Measurements from ENCODE around the gene SUPT3H.

SUPT3H gene

GRCh38 chr6:44969446-44970185, 408.1 kb downstream of the SUPT3H start:
- Histone ChIP-seq H3K27me3 (ENCODE audit: control insufficient read depth, insufficient read depth, low read length) (no peaks in the 10 kb centered on the region), H3K36me3 (ENCODE audit: control insufficient read depth, insufficient read depth, low read length) (no peaks in the 10 kb centered on the region), H3K4me1 (ENCODE audit: control insufficient read depth, insufficient read depth, low read length) (no peaks in the 10 kb centered on the region), H3K4me3 (ENCODE audit: low read depth, low read length) (no peak overlapping the region), H3K9ac (ENCODE audit: low read depth, low read length) (no peak overlapping the region), H3K9me3 (ENCODE audit: control insufficient read depth, insufficient read depth, low read length) (peaks cover 12% of the 10 kb centered on the region)

DNA sequence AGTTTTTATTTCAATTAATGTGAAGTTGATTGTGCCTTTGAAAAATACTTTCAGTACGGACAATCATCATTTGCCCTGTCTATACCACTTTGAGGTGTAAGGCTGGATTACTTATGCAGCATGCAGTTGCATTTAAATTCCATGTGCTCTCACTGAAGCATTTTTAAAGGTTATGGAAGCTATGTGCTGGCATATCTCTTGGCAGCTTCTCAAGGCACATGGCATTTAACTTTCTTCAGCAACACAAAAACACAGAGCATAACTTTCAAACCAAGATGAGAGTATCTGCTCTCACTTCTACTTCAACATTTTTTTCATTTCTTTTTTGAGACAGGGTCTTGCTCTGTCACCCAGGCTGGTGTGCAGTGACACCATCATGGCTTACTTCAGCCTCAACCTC, 410.3 kb downstream of the SUPT3H start:
- Histone ChIP-seq H3K27me3 (ENCODE audit: control insufficient read depth, insufficient read depth, low read length) (no peaks in the 10 kb centered on the region), H3K4me3 (ENCODE audit: low read depth, low read length) (no peak overlapping the region), H3K36me3 (ENCODE audit: control insufficient read depth, insufficient read depth, low read length) (no peaks in the 10 kb centered on the region), H3K9me3 (ENCODE audit: control insufficient read depth, insufficient read depth, low read length) (peaks cover 2% of the 10 kb centered on the region), H3K4me1 (ENCODE audit: control insufficient read depth, insufficient read depth, low read length) (no peaks in the 10 kb centered on the region), H3K9ac (ENCODE audit: low read depth, low read length) (no peak overlapping the region)

DNA sequence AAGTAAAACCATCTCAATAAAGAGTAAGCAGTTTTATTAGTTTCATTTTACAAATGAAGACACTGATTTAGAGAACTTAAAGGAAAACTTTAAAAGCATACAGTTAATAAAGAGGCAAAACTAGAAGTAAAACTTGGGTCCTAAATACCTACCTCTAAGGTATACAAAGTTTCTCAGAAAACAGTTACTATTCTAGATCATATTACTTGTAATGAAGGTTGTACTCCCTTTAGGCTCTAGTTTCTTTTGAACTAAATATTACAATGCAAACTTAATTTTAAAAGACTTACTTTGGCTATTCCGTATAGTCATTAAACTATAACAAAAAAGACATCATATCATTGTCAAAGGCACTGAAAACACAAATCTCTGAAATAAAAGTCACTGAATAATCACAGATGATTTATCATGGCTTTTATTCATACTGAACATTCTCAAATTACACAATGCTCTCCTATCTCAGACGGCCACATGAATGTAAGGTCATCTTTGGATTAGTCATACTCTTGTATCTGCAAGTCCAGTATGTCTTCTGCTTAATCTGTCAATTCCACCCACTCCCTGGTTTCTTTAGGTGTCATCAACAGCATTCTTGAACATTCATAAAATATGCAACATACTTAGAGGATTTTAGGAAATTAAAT, 411.2 kb downstream of the SUPT3H start:
- Histone ChIP-seq H3K27me3 (ENCODE audit: control insufficient read depth, insufficient read depth, low read length) (no peaks in the 10 kb centered on the region), H3K4me3 (ENCODE audit: low read depth, low read length) (no peak overlapping the region), H3K9me3 (ENCODE audit: control insufficient read depth, insufficient read depth, low read length) (no peaks in the 10 kb centered on the region), H3K36me3 (ENCODE audit: control insufficient read depth, insufficient read depth, low read length) (no peaks in the 10 kb centered on the region), H3K9ac (ENCODE audit: low read depth, low read length) (no peak overlapping the region), H3K4me1 (ENCODE audit: control insufficient read depth, insufficient read depth, low read length) (no peaks in the 10 kb centered on the region)

GRCh38 chr6:44965708-44966107, 412.0 kb downstream of the SUPT3H start:
- Histone ChIP-seq H3K4me3 (ENCODE audit: low read depth, low read length) (no peak overlapping the region), H3K36me3 (ENCODE audit: control insufficient read depth, insufficient read depth, low read length) (no peaks in the 10 kb centered on the region), H3K9me3 (ENCODE audit: control insufficient read depth, insufficient read depth, low read length) (no peaks in the 10 kb centered on the region), H3K27me3 (ENCODE audit: control insufficient read depth, insufficient read depth, low read length) (no peaks in the 10 kb centered on the region), H3K4me1 (ENCODE audit: control insufficient read depth, insufficient read depth, low read length) (no peaks in the 10 kb centered on the region), H3K9ac (ENCODE audit: low read depth, low read length) (no peak overlapping the region)

- no peaks in the 10 kb centered on the region for H3K9me3 ChIP-seq (ENCODE audit: control insufficient read depth, insufficient read depth, low read length)
- no peaks in the 10 kb centered on the region for H3K27me3 ChIP-seq (ENCODE audit: control insufficient read depth, insufficient read depth, low read length)
- no peaks in the 10 kb centered on the region for H3K36me3 ChIP-seq (ENCODE audit: control insufficient read depth, insufficient read depth, low read length)
- H3K9ac ChIP-seq (ENCODE audit: low read depth, low read length) = no peak overlapping the region
- no peak overlapping the region for H3K4me3 ChIP-seq (ENCODE audit: low read depth, low read length)
- H3K4me1 ChIP-seq (ENCODE audit: control insufficient read depth, insufficient read depth, low read length) = no peaks in the 10 kb centered on the region
Observed at GRCh38 chr6:44960898-44961297, 416.8 kb downstream of the SUPT3H start.

GRCh38 chr6:44959651-44960050, 418.1 kb downstream of the SUPT3H start:
- no peaks in the 10 kb centered on the region for H3K27me3 ChIP-seq (ENCODE audit: control insufficient read depth, insufficient read depth, low read length)
- no peak overlapping the region for H3K4me3 ChIP-seq (ENCODE audit: low read depth, low read length)
- H3K4me1 ChIP-seq (ENCODE audit: control insufficient read depth, insufficient read depth, low read length) = no peaks in the 10 kb centered on the region
- no peaks in the 10 kb centered on the region for H3K9me3 ChIP-seq (ENCODE audit: control insufficient read depth, insufficient read depth, low read length)
- no peaks in the 10 kb centered on the region for H3K36me3 ChIP-seq (ENCODE audit: control insufficient read depth, insufficient read depth, low read length)
- no peak overlapping the region for H3K9ac ChIP-seq (ENCODE audit: low read depth, low read length)

GRCh38 chr6:44957156-44957555, 420.6 kb downstream of the SUPT3H start:
- no peaks in the 10 kb centered on the region for H3K4me1 ChIP-seq (ENCODE audit: control insufficient read depth, insufficient read depth, low read length)

GRCh38 chr6:44956396-44956795, 421.3 kb downstream of the SUPT3H start:
- no peaks in the 10 kb centered on the region for H3K27me3 ChIP-seq (ENCODE audit: control insufficient read depth, insufficient read depth, low read length)
- no peak overlapping the region for H3K4me3 ChIP-seq (ENCODE audit: low read depth, low read length)
- no peaks in the 10 kb centered on the region for H3K36me3 ChIP-seq (ENCODE audit: control insufficient read depth, insufficient read depth, low read length)
- no peaks in the 10 kb centered on the region for H3K4me1 ChIP-seq (ENCODE audit: control insufficient read depth, insufficient read depth, low read length)
- H3K9me3 ChIP-seq (ENCODE audit: control insufficient read depth, insufficient read depth, low read length) = no peaks in the 10 kb centered on the region
- no peak overlapping the region for H3K9ac ChIP-seq (ENCODE audit: low read depth, low read length)

More at GRCh38 chr6:44957156-44957555, 420.6 kb downstream of the SUPT3H start:
- Histone ChIP-seq H3K4me3 (ENCODE audit: low read depth, low read length) (no peak overlapping the region), H3K9ac (ENCODE audit: low read depth, low read length) (no peak overlapping the region), H3K36me3 (ENCODE audit: control insufficient read depth, insufficient read depth, low read length) (no peaks in the 10 kb centered on the region), H3K27me3 (ENCODE audit: control insufficient read depth, insufficient read depth, low read length) (no peaks in the 10 kb centered on the region), H3K9me3 (ENCODE audit: control insufficient read depth, insufficient read depth, low read length) (no peaks in the 10 kb centered on the region)

DNA sequence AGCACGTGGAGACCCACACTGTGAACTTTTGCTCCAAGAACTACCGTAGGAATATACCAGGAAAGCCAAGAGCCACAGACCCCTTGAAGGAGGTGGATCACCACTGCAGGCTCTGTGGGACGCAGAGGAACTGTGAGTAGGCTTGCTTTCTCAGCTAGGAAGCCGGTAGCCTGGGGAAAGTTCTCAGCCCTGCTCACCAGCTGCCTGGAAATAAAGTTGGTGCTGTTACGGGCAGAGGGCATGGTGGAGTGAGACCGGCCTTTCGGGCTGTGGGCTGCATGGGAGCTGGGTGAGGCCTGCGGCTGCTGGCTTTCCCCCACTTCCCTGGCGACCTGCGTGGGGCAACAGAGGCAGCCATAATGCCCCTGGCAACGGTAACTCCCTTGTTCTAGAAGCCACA, 422.6 kb downstream of the SUPT3H start:
- H3K4me3 ChIP-seq (ENCODE audit: low read depth, low read length) = no peak overlapping the region
- no peak overlapping the region for H3K9ac ChIP-seq (ENCODE audit: low read depth, low read length)
- H3K4me1 ChIP-seq (ENCODE audit: control insufficient read depth, insufficient read depth, low read length) = no peaks in the 10 kb centered on the region
- H3K27me3 ChIP-seq (ENCODE audit: control insufficient read depth, insufficient read depth, low read length) = no peaks in the 10 kb centered on the region
- no peaks in the 10 kb centered on the region for H3K9me3 ChIP-seq (ENCODE audit: control insufficient read depth, insufficient read depth, low read length)
- H3K36me3 ChIP-seq (ENCODE audit: control insufficient read depth, insufficient read depth, low read length) = no peaks in the 10 kb centered on the region

DNA sequence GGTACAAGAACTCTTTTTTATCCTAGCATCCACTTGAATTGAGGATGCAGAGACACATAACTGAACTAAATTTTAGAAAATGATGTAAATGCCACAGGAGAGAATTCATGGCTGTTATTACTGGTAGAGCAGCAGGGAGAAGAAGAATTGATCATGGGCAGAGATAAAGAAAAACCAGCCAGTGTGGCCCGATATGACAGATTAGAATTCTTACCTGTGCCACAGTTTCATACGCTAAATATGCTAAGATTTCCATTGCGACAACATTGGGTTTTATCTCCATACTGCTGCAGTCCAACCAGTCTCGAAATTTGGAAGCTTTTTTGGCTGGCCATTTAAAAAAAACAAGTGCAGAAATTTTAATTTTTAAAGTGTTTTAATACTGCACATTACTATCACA, 423.5 kb downstream of the SUPT3H start:
- Histone ChIP-seq H3K4me1 (ENCODE audit: control insufficient read depth, insufficient read depth, low read length) (no peaks in the 10 kb centered on the region), H3K27me3 (ENCODE audit: control insufficient read depth, insufficient read depth, low read length) (no peaks in the 10 kb centered on the region), H3K4me3 (ENCODE audit: low read depth, low read length) (no peak overlapping the region), H3K36me3 (ENCODE audit: control insufficient read depth, insufficient read depth, low read length) (no peaks in the 10 kb centered on the region), H3K9me3 (ENCODE audit: control insufficient read depth, insufficient read depth, low read length) (no peaks in the 10 kb centered on the region), H3K9ac (ENCODE audit: low read depth, low read length) (no peak overlapping the region)

GRCh38 chr6:44951253-44951747, 426.4 kb downstream of the SUPT3H start:
- Histone ChIP-seq H3K9ac (ENCODE audit: low read depth, low read length) (no peak overlapping the region), H3K9me3 (ENCODE audit: control insufficient read depth, insufficient read depth, low read length) (no peaks in the 10 kb centered on the region), H3K27me3 (ENCODE audit: control insufficient read depth, insufficient read depth, low read length) (no peaks in the 10 kb centered on the region), H3K4me1 (ENCODE audit: control insufficient read depth, insufficient read depth, low read length) (no peaks in the 10 kb centered on the region), H3K36me3 (ENCODE audit: control insufficient read depth, insufficient read depth, low read length) (no peaks in the 10 kb centered on the region), H3K4me3 (ENCODE audit: low read depth, low read length) (no peak overlapping the region)

DNA sequence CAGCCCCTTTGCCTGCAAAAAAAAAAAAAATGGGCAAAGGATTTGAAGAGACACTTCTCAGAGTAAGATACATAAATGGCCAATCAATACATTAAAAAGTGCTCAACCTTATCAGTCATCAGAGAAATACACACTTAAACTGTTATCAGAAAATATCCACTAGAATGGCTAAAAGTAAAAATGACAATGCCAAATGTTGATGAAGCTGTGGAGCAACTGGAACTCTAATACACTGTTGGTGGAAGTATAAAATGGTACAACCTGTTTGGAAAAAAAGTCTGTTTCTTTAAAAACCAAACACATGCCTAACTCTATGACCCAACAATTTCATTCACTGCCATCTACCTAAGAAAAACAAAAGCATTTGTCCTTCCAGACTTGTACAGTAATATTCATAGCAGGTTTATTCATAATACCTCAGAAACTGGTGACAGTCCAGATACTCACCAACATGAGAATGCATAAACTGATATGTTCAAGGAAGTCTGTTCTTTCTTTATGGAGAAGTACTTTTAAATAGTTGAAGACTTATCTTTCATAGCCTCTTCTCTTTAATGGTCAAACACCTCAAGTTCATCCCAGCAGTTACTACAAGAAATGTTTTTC, 428.0 kb downstream of the SUPT3H start:
- no peaks in the 10 kb centered on the region for H3K27me3 ChIP-seq (ENCODE audit: control insufficient read depth, insufficient read depth, low read length)
- no peaks in the 10 kb centered on the region for H3K9me3 ChIP-seq (ENCODE audit: control insufficient read depth, insufficient read depth, low read length)
- H3K9ac ChIP-seq (ENCODE audit: low read depth, low read length) = no peak overlapping the region
- no peaks in the 10 kb centered on the region for H3K36me3 ChIP-seq (ENCODE audit: control insufficient read depth, insufficient read depth, low read length)
- H3K4me1 ChIP-seq (ENCODE audit: control insufficient read depth, insufficient read depth, low read length) = no peaks in the 10 kb centered on the region
- no peak overlapping the region for H3K4me3 ChIP-seq (ENCODE audit: low read depth, low read length)

Measured in iPS-15b (cell line).